Stimulated activated CD4-positive, alpha-beta T cell treated with anti-CD3 and anti-CD28 coated beads, Interleukin-12 subunit alpha, Interleukin-12 subunit beta, amount 100 ng/mL, for 24 hours (primary cell): ENCODE data around the gene FADS6.

Experiments
- DNase-seq, 2 experiments: peaks; one replicate each; pipeline ENCODE4 v3.0.0-alpha.2; 2020; ENCODE audit warnings: low read depth in 2 of 2

FADS6 gene

GRCh38 chr17:74892974-74893911 lies at the start of gene FADS6:
Gene FADS6 (minus strand): TSS chr17:74893633. CDS start chr17:74893595, 38 bp downstream.
- DNase-seq: no peak

GRCh38 chr17:74941128-74941725 lies 47.8 kb upstream of the FADS6 start:
- DNase-seq: no peak

- no peak for DNase-seq
Observed at GRCh38 chr17:74939534-74939933, 46.1 kb upstream of the FADS6 start.

- no peak for DNase-seq
Observed at GRCh38 chr17:74938194-74938950, 44.9 kb upstream of the FADS6 start.

GRCh38 chr17:74937064-74938051 lies 43.9 kb upstream of the FADS6 start:
- no peak for DNase-seq

GRCh38 chr17:74936470-74936799 lies 43.0 kb upstream of the FADS6 start:
- DNase-seq: no peak

- no peak for DNase-seq
Observed at GRCh38 chr17:74935585-74936469, 42.4 kb upstream of the FADS6 start, which contains the start of gene OTOP3. Gene OTOP3 (plus strand): TSS chr17:74935898. CDS start chr17:74935922, 24 bp downstream.

- DNase-seq: no peak
Observed at GRCh38 chr17:74935048-74935447, 41.6 kb upstream of the FADS6 start.

- DNase-seq: no peak
Observed at GRCh38 chr17:74930535-74931036, 37.2 kb upstream of the FADS6 start.

GRCh38 chr17:74928786-74929185 lies 35.4 kb upstream of the FADS6 start:
- no peak for DNase-seq

GRCh38 chr17:74925242-74925641 lies 31.8 kb upstream of the FADS6 start:
- no peak for DNase-seq

GRCh38 chr17:74924250-74924948 lies 31.0 kb upstream of the FADS6 start, which contains the start of gene OTOP2:
Gene OTOP2 (plus strand): TSS chr17:74924273. CDS start chr17:74924633, 360 bp downstream.
- DNase-seq: no peak

- peak; percentile 36 to 64 for DNase-seq
Observed at GRCh38 chr17:74923538-74924249, 30.3 kb upstream of the FADS6 start.

GRCh38 chr17:74922694-74923537 lies 29.5 kb upstream of the FADS6 start, which contains the start of gene USH1G:
Gene USH1G (minus strand): TSS chr17:74923255. CDS start chr17:74923073, 182 bp downstream.
- DNase-seq: no peak

GRCh38 chr17:74922172-74922571 lies 28.7 kb upstream of the FADS6 start:
- DNase-seq: no peak

GRCh38 chr17:74921769-74922168 lies 28.3 kb upstream of the FADS6 start:
- no peak for DNase-seq

- DNase-seq: no peak
Observed at GRCh38 chr17:74921026-74921681, 27.7 kb upstream of the FADS6 start.
